T-helper 2 cell (primary cell): ENCODE measurements around the gene SMC6.

ENCODE experiments used
- DNase-seq, 5 experiments: peaks; one replicate each; pipeline versions ENCODE4 v3.0.0 to v3.0.0-alpha.2; 2012 to 2022

SMC6 gene

GRCh38 chr2:17615147-17615546 lies 138.5 kb downstream of the SMC6 start:
- no peak for DNase-seq

GRCh38 chr2:17614174-17614930 lies 139.3 kb downstream of the SMC6 start:
- no peak for DNase-seq
